ENCODE measurements around the gene LTBP2.

Gene LTBP2

DNA sequence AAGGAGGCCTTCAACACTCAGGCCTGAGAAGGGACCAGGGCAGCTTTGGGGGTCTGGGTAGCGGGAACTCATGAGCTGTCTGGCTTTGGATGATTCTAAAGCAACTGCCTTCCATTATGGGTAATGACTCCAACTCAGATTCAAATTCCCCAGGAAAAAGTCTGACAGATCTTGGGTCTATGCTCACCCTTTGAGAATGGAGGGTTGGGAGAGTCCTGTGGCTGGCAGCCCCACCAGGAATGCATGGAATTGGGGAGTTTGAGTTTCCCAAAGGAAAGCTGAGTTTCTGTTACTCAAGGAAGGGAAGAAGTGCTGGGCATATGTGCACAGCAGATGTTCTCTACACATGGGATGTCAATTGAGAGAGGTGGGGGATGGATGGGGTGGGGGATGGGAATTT, 22.4 kb upstream of the LTBP2 start:
- no peaks in the 10 kb centered on the region for H4K20me1 ChIP-seq (ENCODE audit: insufficient read depth, low read length)
- H3F3A ChIP-seq (ENCODE audit: insufficient read depth, low read length): no peaks in the 10 kb centered on the region
- no peak for DNase-seq
- H3K4me2 ChIP-seq (ENCODE audit: low read depth, low read length): no peak overlapping the region
- H3K36me3 ChIP-seq (replicated peaks; ENCODE audit: insufficient read depth, low read length): no peaks in the 10 kb centered on the region
- no peaks in the 10 kb centered on the region for H3K9me2 ChIP-seq (replicated peaks; ENCODE audit: insufficient read depth, low read length)
- H3K27ac ChIP-seq (ENCODE audit: low read length): no peak overlapping the region
- no peaks in the 10 kb centered on the region for H3K79me2 ChIP-seq (ENCODE audit: low read length)
- no peaks in the 10 kb centered on the region for H3K27me3 ChIP-seq (replicated peaks; ENCODE audit: insufficient read depth, low read length)
- no peak for TF ChIP-seq EZH2phosphoT487 (IDR thresholded peaks at IDR 0.05; ENCODE audit: low read length)
- no peak for TF ChIP-seq EZH2 (optimal IDR thresholded peaks at IDR 0.05; ENCODE audit: low read depth, low read length)
- TF ChIP-seq, protein P1, sequence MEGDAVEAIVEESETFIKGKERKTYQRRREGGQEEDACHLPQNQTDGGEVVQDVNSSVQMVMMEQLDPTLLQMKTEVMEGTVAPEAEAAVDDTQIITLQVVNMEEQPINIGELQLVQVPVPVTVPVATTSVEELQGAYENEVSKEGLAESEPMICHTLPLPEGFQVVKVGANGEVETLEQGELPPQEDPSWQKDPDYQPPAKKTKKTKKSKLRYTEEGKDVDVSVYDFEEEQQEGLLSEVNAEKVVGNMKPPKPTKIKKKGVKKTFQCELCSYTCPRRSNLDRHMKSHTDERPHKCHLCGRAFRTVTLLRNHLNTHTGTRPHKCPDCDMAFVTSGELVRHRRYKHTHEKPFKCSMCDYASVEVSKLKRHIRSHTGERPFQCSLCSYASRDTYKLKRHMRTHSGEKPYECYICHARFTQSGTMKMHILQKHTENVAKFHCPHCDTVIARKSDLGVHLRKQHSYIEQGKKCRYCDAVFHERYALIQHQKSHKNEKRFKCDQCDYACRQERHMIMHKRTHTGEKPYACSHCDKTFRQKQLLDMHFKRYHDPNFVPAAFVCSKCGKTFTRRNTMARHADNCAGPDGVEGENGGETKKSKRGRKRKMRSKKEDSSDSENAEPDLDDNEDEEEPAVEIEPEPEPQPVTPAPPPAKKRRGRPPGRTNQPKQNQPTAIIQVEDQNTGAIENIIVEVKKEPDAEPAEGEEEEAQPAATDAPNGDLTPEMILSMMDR (IDR thresholded peaks at IDR 0.05; ENCODE audit: low read length): no peak
- H3K9me3 ChIP-seq (replicated peaks; ENCODE audit: insufficient read depth, low read length): no peaks in the 10 kb centered on the region
- no peaks in the 10 kb centered on the region for H3K4me1 ChIP-seq (ENCODE audit: low read length)
- no peak overlapping the region for H3K9ac ChIP-seq (ENCODE audit: low read length)
- H3K4me3 ChIP-seq (ENCODE audit: low read length): no peak overlapping the region
- H2AFZ ChIP-seq (ENCODE audit: low read length): no peak overlapping the region

GRCh38 chr14:74630881-74631690, 19.0 kb upstream of the LTBP2 start:
- no peaks in the 10 kb centered on the region for H3K79me2 ChIP-seq (ENCODE audit: low read length)
- H3K9me3 ChIP-seq (replicated peaks; ENCODE audit: insufficient read depth, low read length): no peaks in the 10 kb centered on the region
- H3K27ac ChIP-seq (ENCODE audit: low read length): no peak overlapping the region
- H3F3A ChIP-seq (ENCODE audit: insufficient read depth, low read length): no peaks in the 10 kb centered on the region
- H3K27me3 ChIP-seq (replicated peaks; ENCODE audit: insufficient read depth, low read length): no peaks in the 10 kb centered on the region
- H3K4me2 ChIP-seq (ENCODE audit: low read depth, low read length): no peak overlapping the region
- H2AFZ ChIP-seq (ENCODE audit: low read length): no peak overlapping the region
- no peak overlapping the region for H3K9ac ChIP-seq (ENCODE audit: low read length)
- no peaks in the 10 kb centered on the region for H3K4me1 ChIP-seq (ENCODE audit: low read length)
- H4K20me1 ChIP-seq (ENCODE audit: insufficient read depth, low read length): no peaks in the 10 kb centered on the region
- no peaks in the 10 kb centered on the region for H3K9me2 ChIP-seq (replicated peaks; ENCODE audit: insufficient read depth, low read length)
- no peak for DNase-seq
- no peak overlapping the region for H3K4me3 ChIP-seq (ENCODE audit: low read length)
- TF ChIP-seq EZH2phosphoT487 (IDR thresholded peaks at IDR 0.05; ENCODE audit: low read length) (no peak), EZH2 (optimal IDR thresholded peaks at IDR 0.05; ENCODE audit: low read depth, low read length) (no peak)
- TF ChIP-seq, protein P1 (IDR thresholded peaks at IDR 0.05; ENCODE audit: low read length): no peak
- H3K36me3 ChIP-seq (replicated peaks; ENCODE audit: insufficient read depth, low read length): no peaks in the 10 kb centered on the region

GRCh38 chr14:74628418-74628817, 16.4 kb upstream of the LTBP2 start:
- no peak for TF ChIP-seq EZH2 (optimal IDR thresholded peaks at IDR 0.05; ENCODE audit: low read depth, low read length)
- TF ChIP-seq EZH2phosphoT487 (IDR thresholded peaks at IDR 0.05; ENCODE audit: low read length): no peak
- TF ChIP-seq, protein P1 (IDR thresholded peaks at IDR 0.05; ENCODE audit: low read length): no peak
- DNase-seq: no peak
- Histone ChIP-seq H3K79me2 (ENCODE audit: low read length) (no peaks in the 10 kb centered on the region), H3K9ac (ENCODE audit: low read length) (no peak overlapping the region), H3K36me3 (replicated peaks; ENCODE audit: insufficient read depth, low read length) (no peaks in the 10 kb centered on the region), H3K27me3 (replicated peaks; ENCODE audit: insufficient read depth, low read length) (no peaks in the 10 kb centered on the region), H3K9me3 (replicated peaks; ENCODE audit: insufficient read depth, low read length) (no peaks in the 10 kb centered on the region), H3K4me1 (ENCODE audit: low read length) (no peaks in the 10 kb centered on the region), H3K27ac (ENCODE audit: low read length) (no peak overlapping the region), H4K20me1 (ENCODE audit: insufficient read depth, low read length) (no peaks in the 10 kb centered on the region), H2AFZ (ENCODE audit: low read length) (no peak overlapping the region), H3K9me2 (replicated peaks; ENCODE audit: insufficient read depth, low read length) (no peaks in the 10 kb centered on the region), H3F3A (ENCODE audit: insufficient read depth, low read length) (no peaks in the 10 kb centered on the region), H3K4me2 (ENCODE audit: low read depth, low read length) (no peak overlapping the region), H3K4me3 (ENCODE audit: low read length) (no peak overlapping the region)

All from MM.1S (cell line).